IMR-90 (cell line): ENCODE results near the gene GBP6. TPM values are rescaled to one million over a fixed set of nuclear protein-coding genes. Genes with fewer than 3 reads are reported as not detected.

Experiments used
- ATAC-seq: fragments of 200-7000 bp; cut with Tn5 transposase; 2 replicates; pipeline ENCODE4 v1.9.1; 2020; ENCODE audit warnings: low read depth, mild to moderate bottlenecking, moderate library complexity
- BruUV-seq: library from RNA; stranded (reverse); fragments of 400-500 nt; replicated peaks from 2 replicates; lab custom pipeline; 2021; lab: Mats Ljungman, UMichigan
- CTCF ChIA-PET: fragments of 300-600 bp; formaldehyde crosslinking; extraction: SDS; loops from one replicate; lab custom pipeline; 2021; ENCODE audit warnings: antibody characterized with exemption; lab: Yijun Ruan, JAX
- POLR2A ChIA-PET: fragments of 300-600 bp; sonication (Branson Sonifier 250); formaldehyde crosslinking; loops from one replicate; lab custom pipeline; 2022; ENCODE audit warnings: antibody characterized with exemption; ENCODE audit not compliant: unreplicated experiment; lab: Charles Lee
- DNase-seq: peaks from one replicate; pipeline ENCODE4 v3.0.0; 2013
- H2AFZ ChIP-seq: replicated peaks from 2 replicates; pipeline ENCODE3; 2013; ENCODE audit warnings: low read length, mild to moderate bottlenecking; ENCODE audit not compliant: poor library complexity
- H2AK5ac ChIP-seq: 2 replicates; pipeline ENCODE4 v1.6.1; 2013; ENCODE audit warnings: low read depth, low read length, inconsistent platforms
- H2AK9ac ChIP-seq: replicated peaks from 2 replicates; pipeline ENCODE3; 2013; ENCODE audit warnings: mild to moderate bottlenecking, low read depth, low read length, moderate library complexity; ENCODE audit not compliant: poor library complexity
- H2BK120ac ChIP-seq: 2 replicates; pipeline ENCODE4 v1.6.1; 2013; ENCODE audit warnings: low read depth, low read length, inconsistent platforms
- H2BK15ac ChIP-seq: 3 replicates; pipeline ENCODE4 v1.6.1; 2013; ENCODE audit warnings: low read depth, low read length, inconsistent platforms
- H2BK20ac ChIP-seq: 2 replicates; pipeline ENCODE4 v1.6.1; 2013; ENCODE audit warnings: low read depth, mild to moderate bottlenecking, inconsistent platforms, low read length, moderate library complexity
- H2BK5ac ChIP-seq: 2 replicates; pipeline ENCODE4 v1.6.1; 2013; ENCODE audit warnings: mild to moderate bottlenecking, low read depth, low read length, inconsistent platforms; ENCODE audit not compliant: poor library complexity, severe bottlenecking
- H3K14ac ChIP-seq: replicated peaks from 2 replicates; pipeline ENCODE4 v1.6.1; 2013; ENCODE audit warnings: low read depth, low read length, inconsistent platforms
- H3K18ac ChIP-seq: 2 replicates; pipeline ENCODE4 v1.6.1; 2013; ENCODE audit warnings: low read depth, low read length, control low read depth
- H3K23ac ChIP-seq: 2 replicates; pipeline ENCODE4 v1.6.1; 2013; ENCODE audit warnings: low read depth, low read length, inconsistent platforms
- H3K27ac ChIP-seq: 2 replicates; pipeline ENCODE4 v1.5.1; 2013; ENCODE audit warnings: mild to moderate bottlenecking, control low read depth, low read length; ENCODE audit not compliant: insufficient read depth
- H3K27me3 ChIP-seq: 2 replicates; pipeline ENCODE4 v1.6.1; 2013; ENCODE audit warnings: low read length; ENCODE audit not compliant: control insufficient read depth, insufficient read depth
- H3K36me3 ChIP-seq: 2 replicates; pipeline ENCODE4 v1.6.1; 2013; ENCODE audit warnings: low read length, mixed read lengths; ENCODE audit not compliant: control insufficient read depth, insufficient read depth
- H3K4ac ChIP-seq: 2 replicates; pipeline ENCODE4 v1.6.1; 2013; ENCODE audit warnings: low read depth, low read length, inconsistent platforms
- H3K4me1 ChIP-seq: 2 replicates; pipeline ENCODE4 v1.6.1; 2013; ENCODE audit warnings: low read length, mixed read lengths; ENCODE audit not compliant: control insufficient read depth, insufficient read depth
- H3K4me2 ChIP-seq: 2 replicates; pipeline ENCODE4 v1.6.1; 2013; ENCODE audit warnings: low read depth, mild to moderate bottlenecking, control low read depth, low read length, moderate library complexity
- H3K4me3 ChIP-seq: 2 replicates; pipeline ENCODE4 v1.5.1; 2013; ENCODE audit warnings: low read depth, mild to moderate bottlenecking, control low read depth, low read length, moderate library complexity; ENCODE audit not compliant: insufficient read depth
- H3K56ac ChIP-seq: 2 replicates; pipeline ENCODE4 v1.6.1; 2013; ENCODE audit warnings: low read length, inconsistent platforms; ENCODE audit not compliant: insufficient read depth; ENCODE audit errors: extremely low read depth
- H3K79me1 ChIP-seq, 2 experiments: 2 replicates each; pipeline ENCODE4 v1.6.1; 2013; ENCODE audit warnings: low read length in 2 of 2, inconsistent platforms in 1 of 2, low read depth in 1 of 2
- H3K9ac ChIP-seq: 2 replicates; pipeline ENCODE4 v1.6.1; 2013; ENCODE audit warnings: low read depth, low read length, control low read depth
- H3K9me1 ChIP-seq: 2 replicates; pipeline ENCODE4 v1.6.1; 2013; ENCODE audit warnings: low read length, inconsistent platforms; ENCODE audit not compliant: insufficient read depth
- H3K9me3 ChIP-seq: 2 replicates; pipeline ENCODE4 v1.6.1; 2013; ENCODE audit warnings: low read length; ENCODE audit not compliant: control insufficient read depth, insufficient read depth
- H4K20me1 ChIP-seq: 2 replicates; pipeline ENCODE4 v1.6.1; 2013; ENCODE audit warnings: low read length, inconsistent platforms; ENCODE audit not compliant: insufficient read depth
- H4K5ac ChIP-seq: 2 replicates; pipeline ENCODE4 v1.6.1; 2013; ENCODE audit warnings: mild to moderate bottlenecking, low read depth, low read length, control low read depth
- H4K8ac ChIP-seq, 2 experiments: 2 replicates each; pipeline ENCODE4 v1.6.1; 2013; ENCODE audit warnings: low read depth in 2 of 2, low read length in 2 of 2, control low read depth in 1 of 2, inconsistent platforms in 1 of 2
- H4K91ac ChIP-seq: 2 replicates; pipeline ENCODE4 v1.6.1; 2013; ENCODE audit warnings: low read depth, low read length, inconsistent platforms; ENCODE audit not compliant: insufficient read depth
- BHLHE40 ChIP-seq: fragments of 150-350 bp; IDR thresholded peaks from 2 replicates; pipeline ENCODE4 v1.6.1; 2016; ENCODE audit warnings: mild to moderate bottlenecking, low read depth, low read length
- CEBPB ChIP-seq: IDR thresholded peaks from 2 replicates; pipeline ENCODE4 v1.6.1; 2012; ENCODE audit warnings: low read depth, low read length, improper control_type of control experiment
- CHD1 ChIP-seq: IDR thresholded peaks from 2 replicates; pipeline ENCODE4 v1.6.1; 2012; ENCODE audit warnings: low read depth, low read length, improper control_type of control experiment
- ELK1 ChIP-seq: fragments of 150-350 bp; IDR thresholded peaks from 2 replicates; pipeline ENCODE4 v1.6.1; 2016; ENCODE audit warnings: low read depth, mild to moderate bottlenecking, low read length, moderate library complexity, borderline replicate concordance
- FOS ChIP-seq: fragments of 150-350 bp; IDR thresholded peaks from 2 replicates; pipeline ENCODE4 v1.6.1; 2016; ENCODE audit warnings: low read depth, low read length
- MAFK ChIP-seq: IDR thresholded peaks from 2 replicates; pipeline ENCODE4 v1.6.1; 2012; ENCODE audit warnings: low read depth, low read length, improper control_type of control experiment
- MAZ ChIP-seq: IDR thresholded peaks from 2 replicates; pipeline ENCODE4 v1.6.1; 2012; ENCODE audit warnings: low read depth, mild to moderate bottlenecking, low read length, improper control_type of control experiment, moderate library complexity, borderline replicate concordance
- MXI1 ChIP-seq: IDR thresholded peaks from 2 replicates; pipeline ENCODE4 v1.6.1; 2012; ENCODE audit warnings: low read depth, mild to moderate bottlenecking, low read length, moderate library complexity, borderline replicate concordance
- POLR2A ChIP-seq: IDR thresholded peaks from 2 replicates; pipeline ENCODE4 v1.6.1; 2012; ENCODE audit warnings: mild to moderate bottlenecking, low read depth, low read length
- RAD21 ChIP-seq: IDR thresholded peaks from 2 replicates; pipeline ENCODE4 v1.6.1; 2012; ENCODE audit warnings: low read length, improper control_type of control experiment
- RCOR1 ChIP-seq: IDR thresholded peaks from 2 replicates; pipeline ENCODE4 v1.6.1; 2012; ENCODE audit warnings: mild to moderate bottlenecking, low read length, improper control_type of control experiment; ENCODE audit not compliant: insufficient replicate concordance
- SMC3 ChIP-seq: fragments of 150-350 bp; IDR thresholded peaks from 2 replicates; pipeline ENCODE4 v1.6.1; 2016; ENCODE audit warnings: low read depth, mild to moderate bottlenecking, antibody characterized with exemption, low read length, moderate library complexity
- USF2 ChIP-seq: fragments of 150-350 bp; IDR thresholded peaks from 2 replicates; pipeline ENCODE4 v1.6.1; 2017; ENCODE audit warnings: mild to moderate bottlenecking, antibody characterized with exemption, low read length, low read depth
- dilution Hi-C: fragments of 300-500 bp; cut with HindIII; formaldehyde crosslinking; loops from one replicate; pipeline ENCODE4 v1.14.3; 2018; ENCODE audit warnings: low sequenced_read_pairs; ENCODE audit not compliant: unreplicated experiment
- in situ Hi-C: fragments of 300-500 bp; cut with MboI; formaldehyde crosslinking; loops from 3 replicates; pipeline ENCODE4 v1.14.3; 2019; ENCODE audit warnings: low sequenced_read_pairs, inconsistent platforms, mixed read lengths
- intact Hi-C: fragments of 100-400 bp; cut with micrococcal nuclease; formaldehyde crosslinking; loops from 2 replicates; pipeline ENCODE4 v1.10.0; 2022
- polyA plus RNA-seq, 3 experiments: library from polyadenylated mRNA; depleted of rRNA; stranded (reverse); fragments of >200 nt; gene quantifications; 2 replicates each; pipeline ENCODE4 v1.2.3, GENCODE V29; 2012; ENCODE audit warnings: low replicate concordance in 1 of 3
- total RNA-seq: library from RNA; depleted of rRNA; stranded (reverse); fragments of >200 nt; gene quantifications from 2 replicates; pipeline ENCODE4 v1.2.3, GENCODE V29; 2012
- TF ChIP-seq, protein P1 (sequence below): conservative IDR thresholded peaks from 2 replicates; pipeline ENCODE4 v1.5.1; 2012; ENCODE audit warnings: mild to moderate bottlenecking, low read depth, low read length, improper control_type of control experiment

GBP6 gene
- total and polyA plus RNA-seq, 2 of the 4 experiments (the other 2 are of a cell fraction), result not detected

- no TSS peak for BruUV-seq
Measured at GRCh38 chr1:89396902-89397301, 33.0 kb downstream of the GBP6 start.

More at GRCh38 chr1:89396902-89397301, 33.0 kb downstream of the GBP6 start:
- Histone ChIP-seq H3K23ac (no peak overlapping the region), H2AK9ac (no peak overlapping the region), H3K9me1 (no peaks in the 10 kb centered on the region), H3K4me3 (no peak overlapping the region), H3K14ac (no peak overlapping the region), H3K4me1 (no peaks in the 10 kb centered on the region), H3K79me1 (no peaks in the 10 kb centered on the region), H4K8ac (no peak overlapping the region), H3K18ac (no peak overlapping the region), H2BK120ac (no peak overlapping the region), H2AK5ac (no peak overlapping the region), H2BK5ac (no peak overlapping the region), H3K56ac (no peak overlapping the region), H2BK20ac (no peak overlapping the region), H4K91ac (no peak overlapping the region), H3K27me3 (no peaks in the 10 kb centered on the region), H2AFZ (no peak overlapping the region), H3K4me2 (no peak overlapping the region), H3K9me3 (no peaks in the 10 kb centered on the region), H3K9ac (no peak overlapping the region), H3K36me3 (no peaks in the 10 kb centered on the region), H3K27ac (no peak overlapping the region), H3K4ac (no peak overlapping the region), H4K20me1 (no peaks in the 10 kb centered on the region), H4K5ac (no peak overlapping the region), H2BK15ac (no peak overlapping the region)
- no peak for ATAC-seq
- in situ Hi-C loops, result no loop called here
- intact Hi-C loops, result no loop called here
- no peak for DNase-seq
- dilution Hi-C loops, result no loop called here
- ChIA-PET POLR2A (no interaction called here), CTCF (no interaction called here)
- no peak for TF ChIP-seq RAD21
- TF ChIP-seq, protein P1, sequence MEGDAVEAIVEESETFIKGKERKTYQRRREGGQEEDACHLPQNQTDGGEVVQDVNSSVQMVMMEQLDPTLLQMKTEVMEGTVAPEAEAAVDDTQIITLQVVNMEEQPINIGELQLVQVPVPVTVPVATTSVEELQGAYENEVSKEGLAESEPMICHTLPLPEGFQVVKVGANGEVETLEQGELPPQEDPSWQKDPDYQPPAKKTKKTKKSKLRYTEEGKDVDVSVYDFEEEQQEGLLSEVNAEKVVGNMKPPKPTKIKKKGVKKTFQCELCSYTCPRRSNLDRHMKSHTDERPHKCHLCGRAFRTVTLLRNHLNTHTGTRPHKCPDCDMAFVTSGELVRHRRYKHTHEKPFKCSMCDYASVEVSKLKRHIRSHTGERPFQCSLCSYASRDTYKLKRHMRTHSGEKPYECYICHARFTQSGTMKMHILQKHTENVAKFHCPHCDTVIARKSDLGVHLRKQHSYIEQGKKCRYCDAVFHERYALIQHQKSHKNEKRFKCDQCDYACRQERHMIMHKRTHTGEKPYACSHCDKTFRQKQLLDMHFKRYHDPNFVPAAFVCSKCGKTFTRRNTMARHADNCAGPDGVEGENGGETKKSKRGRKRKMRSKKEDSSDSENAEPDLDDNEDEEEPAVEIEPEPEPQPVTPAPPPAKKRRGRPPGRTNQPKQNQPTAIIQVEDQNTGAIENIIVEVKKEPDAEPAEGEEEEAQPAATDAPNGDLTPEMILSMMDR, result no peak
- no peak for TF ChIP-seq RCOR1
- TF ChIP-seq POLR2A, result no peak
- no peak for TF ChIP-seq MAFK
- no peak for TF ChIP-seq MXI1
- no peak for TF ChIP-seq CHD1
- no peak for TF ChIP-seq BHLHE40
- TF ChIP-seq MAZ, result no peak
- no peak for TF ChIP-seq CEBPB
- no peak for TF ChIP-seq FOS
- TF ChIP-seq SMC3, result no peak
- TF ChIP-seq ELK1, result no peak
- no peak for TF ChIP-seq USF2
